Transverse colon (tissue), 3 donors: Measurements from ENCODE around the gene FGGY.

Source experiments
- CTCF ChIP-seq, 5 experiments: fragments of 200-600 bp in 3 of 5; fragments of 450-650 bp in 2 of 5; sonication (generic) in 3 of 5; IDR thresholded peaks; 1 replicate in 2 of 5; 2 replicates in 3 of 5; pipeline ENCODE4 v1.5.1; 2016 to 2017; ENCODE audit warnings: antibody characterized with exemption in 5 of 5, inconsistent platforms in 3 of 5, mild to moderate bottlenecking in 2 of 5, moderate library complexity in 1 of 5
- EP300 ChIP-seq: sonication (generic); formaldehyde crosslinking; IDR thresholded peaks from one replicate; pipeline ENCODE4 v1.6.1; 2017; ENCODE audit warnings: antibody characterized with exemption, low read depth
- POLR2A ChIP-seq: fragments of 450-650 bp; IDR thresholded peaks from one replicate; pipeline ENCODE4 v1.6.1; 2016; ENCODE audit warnings: antibody characterized with exemption, mild to moderate bottlenecking, moderate library complexity

- TF ChIP-seq CTCF (IDR thresholded peaks at IDR 0.05) = no peak
- TF ChIP-seq POLR2A = no peak
- TF ChIP-seq EP300 = no peak
These were observed 17.2 kb upstream of the FGGY start for GRCh38 chr1:59279645-59280044.
